Mucosa of rectum (tissue), 2 donors: ENCODE results near the gene KCNH2.

Experiments used
- H3K27ac ChIP-seq, 2 donors: one replicate each; pipeline ENCODE4 v1.7.0; 2013; ENCODE audit warnings: inconsistent platforms in 2 of 2, low read depth in 2 of 2, low read length in 2 of 2
- H3K27me3 ChIP-seq, 2 donors: one replicate each; pipeline ENCODE4 v1.7.0; 2013; ENCODE audit warnings: low read length in 2 of 2; ENCODE audit not compliant: control insufficient read depth in 2 of 2, insufficient read depth in 2 of 2
- H3K36me3 ChIP-seq, 2 donors: one replicate each; pipeline ENCODE4 v1.7.0; 2013; ENCODE audit warnings: low read length in 2 of 2; ENCODE audit not compliant: control insufficient read depth in 2 of 2, insufficient read depth in 2 of 2
- H3K4me1 ChIP-seq, 2 donors: one replicate each; pipeline ENCODE4 v1.7.0; 2013; ENCODE audit warnings: low read length in 2 of 2, mild to moderate bottlenecking in 1 of 2; ENCODE audit not compliant: control insufficient read depth in 2 of 2, insufficient read depth in 2 of 2
- H3K4me3 ChIP-seq, 2 donors: one replicate each; pipeline ENCODE4 v1.7.0; 2013; ENCODE audit warnings: low read length in 2 of 2
- H3K9ac ChIP-seq, 2 donors: one replicate each; pipeline ENCODE4 v1.7.0; 2013; ENCODE audit warnings: low read length in 2 of 2, low read depth in 1 of 2, mild to moderate bottlenecking in 1 of 2
- H3K9me3 ChIP-seq, 2 donors: one replicate each; pipeline ENCODE4 v1.7.0; 2013; ENCODE audit warnings: low read length in 2 of 2; ENCODE audit not compliant: control insufficient read depth in 2 of 2
- donor health status: healthy.
- donor health status: Normal muscosa, but diverticular disease.

The KCNH2 gene

DNA sequence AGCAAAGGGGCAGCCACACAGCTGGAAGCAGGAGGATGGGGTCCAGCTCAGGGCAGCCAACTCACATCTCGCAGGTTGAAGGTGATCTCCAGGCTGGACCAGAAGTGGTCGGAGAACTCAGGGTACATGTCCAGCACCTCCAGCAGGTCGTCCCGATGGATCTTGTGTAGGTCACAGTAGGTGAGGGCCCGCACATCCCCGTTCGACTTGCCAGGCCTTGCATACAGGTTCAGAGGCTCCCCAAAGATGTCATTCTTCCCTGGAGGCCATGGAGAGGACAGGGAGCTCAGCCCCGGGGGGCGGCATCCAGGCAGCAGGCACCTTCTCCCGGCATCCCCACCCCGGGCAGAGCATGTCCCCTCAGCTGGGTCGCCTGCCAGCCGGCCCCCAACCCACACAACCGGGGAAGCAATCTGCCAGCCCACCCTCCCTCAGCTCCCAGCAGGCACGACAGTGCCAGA, 29.3 kb downstream of the KCNH2 start:
- Histone ChIP-seq H3K4me3 (no peak overlapping the region), H3K4me1 (no peaks in the 10 kb centered on the region), H3K9ac (no peak overlapping the region), H3K9me3 (no peaks in the 10 kb centered on the region), H3K36me3 (no peaks in the 10 kb centered on the region), H3K27ac (no peak overlapping the region), H3K27me3 (peaks cover 0 to 9% of the 10 kb centered on the region in 2 donors)

DNA sequence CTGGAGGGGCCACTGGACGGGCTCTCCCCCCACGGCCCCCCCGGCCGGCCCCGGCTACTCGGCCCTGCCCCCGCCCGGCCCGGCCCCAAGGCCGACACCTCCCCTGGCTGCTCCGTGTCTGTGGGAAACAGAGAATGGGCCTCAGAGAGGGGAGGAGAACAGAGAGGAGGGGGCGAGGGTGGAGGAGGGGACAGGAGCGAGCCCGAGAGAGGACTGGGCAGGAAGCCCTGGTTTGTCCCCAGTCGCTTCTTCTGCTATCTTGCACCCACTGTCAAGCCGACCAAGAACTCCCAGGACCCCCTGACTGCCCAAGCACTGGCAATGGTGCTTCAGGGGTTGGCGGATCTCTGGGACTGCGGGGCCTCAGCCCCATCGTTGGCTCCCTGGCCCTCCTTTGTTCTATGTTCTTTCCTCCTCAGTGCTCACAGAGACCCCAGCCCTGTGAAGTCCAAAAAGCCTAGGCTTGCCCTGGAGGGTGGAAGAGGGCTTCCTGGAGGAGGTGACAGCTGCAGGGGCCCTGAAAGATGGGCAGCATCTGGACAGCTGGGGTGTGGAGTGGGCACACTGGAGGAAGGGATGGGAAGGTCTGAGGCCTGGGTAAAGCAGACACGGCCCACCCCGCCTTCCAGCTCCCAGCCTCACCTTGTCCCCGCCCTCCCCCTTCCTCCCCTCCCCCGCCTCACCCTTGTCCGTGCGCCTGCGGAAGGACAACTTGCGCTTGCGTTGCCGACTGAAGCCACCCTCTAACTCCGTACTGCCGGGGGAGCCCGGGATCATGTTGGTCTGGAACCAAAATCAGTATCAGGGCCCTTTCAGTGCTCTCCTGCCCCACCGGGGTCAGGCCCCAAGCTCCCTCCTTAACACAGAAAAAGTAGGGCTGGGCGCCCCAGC, 30.1 kb downstream of the KCNH2 start:
- H3K9ac ChIP-seq, result no peak overlapping the region

DNA sequence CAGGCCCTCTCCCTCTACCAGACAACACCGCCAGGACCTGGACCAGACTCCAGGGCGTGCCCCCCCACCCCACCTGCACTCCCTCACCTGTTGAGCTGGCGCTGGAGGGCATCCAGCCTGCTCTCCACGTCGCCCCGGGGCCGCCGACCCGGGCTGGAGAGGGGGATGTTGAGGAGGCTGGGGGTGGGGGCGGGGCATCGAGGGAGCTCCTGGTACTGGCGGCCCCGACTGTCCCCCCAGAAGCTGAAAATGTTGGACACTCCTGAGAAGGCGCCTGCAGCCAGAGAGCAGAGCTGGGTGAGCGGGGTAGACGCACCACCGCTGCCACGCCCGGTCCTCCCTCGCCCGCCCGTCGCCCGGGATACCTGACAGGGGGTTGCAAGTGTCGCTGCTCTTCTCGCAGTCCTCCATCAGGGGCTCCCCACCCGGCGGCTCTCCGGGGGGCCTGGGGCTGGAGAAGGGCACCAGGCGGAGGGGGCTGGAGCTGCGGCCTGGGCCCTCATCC, 30.8 kb downstream of the KCNH2 start:
- H3K36me3 ChIP-seq, result no peaks in the 10 kb centered on the region
- H3K9me3 ChIP-seq, result no peaks in the 10 kb centered on the region
- peaks cover 0 to under 1% of the 10 kb centered on the region in 2 donors for H3K4me1 ChIP-seq
- H3K4me3 ChIP-seq, result no peak overlapping the region
- H3K27ac ChIP-seq, result no peak overlapping the region
- no peak overlapping the region for H3K9ac ChIP-seq
- H3K27me3 ChIP-seq, result peaks cover 0 to 9% of the 10 kb centered on the region in 2 donors

More for the DNA sequence above, 30.1 kb downstream of the KCNH2 start:
- H3K36me3 ChIP-seq, result no peaks in the 10 kb centered on the region
- peaks cover 0 to 9% of the 10 kb centered on the region in 2 donors for H3K27me3 ChIP-seq
- no peak overlapping the region for H3K27ac ChIP-seq
- H3K4me1 ChIP-seq, result no peaks in the 10 kb centered on the region
- H3K4me3 ChIP-seq, result no peak overlapping the region
- H3K9me3 ChIP-seq, result no peaks in the 10 kb centered on the region

DNA sequence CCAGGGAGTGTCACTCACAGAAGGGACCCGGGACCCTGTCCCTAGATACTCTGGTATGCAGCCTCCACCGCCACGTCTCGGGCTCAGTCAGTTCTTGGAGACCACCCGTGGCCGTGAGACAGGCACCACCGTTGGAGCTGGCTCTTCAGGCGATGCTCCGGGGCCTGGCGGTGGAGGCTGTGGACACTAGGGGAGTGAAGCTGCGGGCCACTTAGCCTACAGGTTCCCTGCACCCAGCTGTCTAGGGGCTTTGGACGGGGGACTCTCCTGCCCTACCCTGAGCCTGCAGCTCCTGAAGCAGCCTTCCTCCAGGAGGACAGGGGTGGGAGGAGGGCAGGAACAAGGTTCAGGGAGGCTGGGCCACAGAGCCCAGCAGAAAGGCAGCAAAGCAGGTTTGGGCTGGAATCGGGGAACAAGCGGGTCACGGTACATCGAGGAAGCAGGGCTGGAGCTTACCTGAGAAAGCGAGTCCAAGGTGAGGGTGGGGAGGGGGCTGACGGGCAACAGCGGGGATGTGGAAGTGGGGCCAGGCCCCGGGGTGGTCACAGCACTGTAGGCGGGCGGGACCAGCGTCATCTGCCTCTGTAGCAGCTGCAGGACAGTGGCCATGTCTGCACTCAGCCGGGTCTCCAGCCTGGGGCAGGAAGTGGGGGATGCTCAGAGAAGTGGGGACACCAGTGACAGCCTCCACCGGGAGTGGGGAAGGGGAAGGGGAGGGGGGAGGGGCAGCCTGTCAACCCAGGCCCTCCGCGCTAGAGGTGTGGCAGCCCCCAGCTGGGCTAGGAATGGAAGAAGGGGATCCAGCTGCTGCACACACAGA, 31.5 kb downstream of the KCNH2 start:
- H3K4me3 ChIP-seq, result no peak overlapping the region
- no peaks in the 10 kb centered on the region for H3K36me3 ChIP-seq
- H3K9me3 ChIP-seq, result no peaks in the 10 kb centered on the region
- peaks cover 4 to 6% of the 10 kb centered on the region in 2 donors for H3K4me1 ChIP-seq
- peak overlapping the region in 1 of 2 donors; percentile 3 for H3K27ac ChIP-seq
- H3K9ac ChIP-seq, result no peak overlapping the region
- peaks cover 0 to 9% of the 10 kb centered on the region in 2 donors for H3K27me3 ChIP-seq

DNA sequence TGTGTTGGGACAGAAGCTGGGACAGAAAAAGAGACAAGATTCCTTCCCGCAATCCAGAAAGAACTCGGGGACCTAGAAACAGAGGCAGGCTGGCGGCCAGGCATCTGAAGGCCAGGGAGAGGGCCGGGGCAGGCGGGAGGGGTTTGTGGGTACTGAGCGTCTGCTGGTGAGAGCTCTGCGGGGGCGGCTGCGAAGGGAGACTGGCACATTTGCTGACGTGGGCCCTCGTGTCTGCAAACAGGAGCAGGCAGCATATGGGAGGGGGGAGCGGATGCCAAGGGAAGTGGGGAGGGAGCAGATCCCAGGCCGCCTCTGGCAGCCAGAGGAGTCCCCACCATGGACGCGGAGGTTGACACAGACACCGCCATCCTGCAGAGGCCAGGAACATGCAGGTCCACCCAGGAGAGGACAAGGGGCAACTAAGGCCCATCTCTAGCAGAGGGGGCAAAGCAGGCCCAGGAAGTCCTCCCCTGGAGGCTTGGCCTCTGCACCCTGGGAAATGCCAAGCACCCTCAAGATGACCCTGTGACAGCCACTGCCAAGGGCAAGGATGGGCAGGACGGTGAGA, 32.2 kb downstream of the KCNH2 start:
- H3K27me3 ChIP-seq, result peaks cover 0 to 9% of the 10 kb centered on the region in 2 donors
- peaks cover 4 to 6% of the 10 kb centered on the region in 2 donors for H3K4me1 ChIP-seq
- no peak overlapping the region for H3K9ac ChIP-seq
- no peak overlapping the region for H3K4me3 ChIP-seq
- H3K9me3 ChIP-seq, result no peaks in the 10 kb centered on the region
- peak overlapping the region in 1 of 2 donors; percentile 3 for H3K27ac ChIP-seq
- no peaks in the 10 kb centered on the region for H3K36me3 ChIP-seq

DNA sequence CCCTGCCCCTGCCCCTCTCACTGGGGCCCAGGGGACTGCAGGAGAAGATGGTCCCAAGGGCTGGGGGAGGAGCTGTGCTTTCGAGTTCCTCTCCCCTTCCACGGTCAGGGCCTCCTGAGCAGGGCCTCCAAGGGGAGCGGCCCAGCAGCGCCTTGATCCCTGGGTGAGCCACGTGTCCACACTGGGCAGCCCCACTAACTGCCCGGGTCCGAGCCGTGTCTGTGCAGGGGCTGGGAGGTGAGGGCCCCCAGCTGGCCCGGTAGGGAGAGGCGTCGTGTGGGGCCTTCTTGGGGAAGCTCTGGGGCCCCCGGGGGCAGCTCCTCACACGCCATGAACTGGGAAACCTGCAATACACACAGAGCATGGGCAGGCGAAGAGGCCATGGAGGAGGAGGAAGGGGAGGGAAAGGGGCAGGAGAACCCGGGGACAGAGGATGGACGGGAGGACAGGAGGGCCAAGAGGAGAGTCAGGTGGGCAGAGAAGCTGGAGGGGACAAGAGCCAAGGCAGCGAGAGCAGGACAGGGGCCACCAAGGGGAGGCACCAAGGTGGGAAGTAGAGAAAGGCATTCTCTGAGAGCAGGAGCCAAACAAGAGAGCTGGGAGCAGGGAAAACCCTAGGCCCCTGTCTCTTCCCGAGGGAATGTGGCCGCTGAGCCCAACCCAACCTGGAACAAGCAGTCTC, 32.8 kb downstream of the KCNH2 start:
- H3K27me3 ChIP-seq, result peaks cover 0 to 9% of the 10 kb centered on the region in 2 donors
- no peak overlapping the region for H3K9ac ChIP-seq
- H3K4me3 ChIP-seq, result no peak overlapping the region
- H3K27ac ChIP-seq, result peak overlapping the region in 1 of 2 donors; percentile 23
- H3K9me3 ChIP-seq, result no peaks in the 10 kb centered on the region
- H3K4me1 ChIP-seq, result peaks cover 4 to 6% of the 10 kb centered on the region in 2 donors
- no peaks in the 10 kb centered on the region for H3K36me3 ChIP-seq

DNA sequence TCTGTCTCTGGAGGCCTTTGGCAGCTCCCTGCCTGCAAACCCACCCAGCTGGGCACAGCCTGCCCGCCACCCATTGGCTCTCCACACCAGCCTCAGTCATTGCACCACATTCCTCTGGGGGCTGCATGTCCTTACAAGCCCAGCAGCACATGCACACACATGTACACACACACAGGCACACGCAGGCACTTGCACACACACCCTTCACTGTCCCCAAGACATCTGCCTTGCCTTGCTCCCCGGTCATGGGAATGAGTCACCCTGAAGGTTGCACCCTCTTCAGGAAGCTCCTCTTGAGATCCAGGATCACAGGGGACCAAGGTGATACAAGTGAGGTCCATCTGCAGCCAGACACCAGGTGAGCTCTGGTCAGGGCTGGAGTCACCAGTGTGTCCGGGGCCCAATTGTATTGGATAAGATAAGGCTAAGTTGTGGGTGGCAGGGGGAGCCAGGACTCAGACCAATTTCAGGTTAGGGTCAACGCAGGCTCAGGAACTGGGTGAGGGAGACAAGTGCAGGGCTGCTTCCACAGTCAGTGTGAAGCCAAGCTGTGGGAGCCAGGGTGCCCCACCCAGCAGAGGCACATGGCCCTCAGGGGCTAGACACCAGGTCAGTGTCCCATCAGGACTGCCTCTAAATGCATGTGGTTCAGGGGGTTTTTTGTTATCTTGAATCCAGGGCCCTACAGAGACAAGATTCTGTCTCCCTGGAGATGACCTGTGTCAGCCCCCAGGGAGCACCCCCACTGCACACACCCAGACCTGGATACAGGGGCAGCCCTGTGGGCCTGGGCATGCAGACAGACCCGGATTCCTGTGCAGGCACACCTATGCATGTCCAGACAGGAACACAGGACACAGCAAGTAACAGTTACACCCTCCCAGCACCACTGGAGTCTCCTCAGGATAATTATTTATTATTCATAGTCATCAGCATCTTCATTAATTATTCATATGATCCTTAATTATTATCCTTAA, 33.8 kb downstream of the KCNH2 start:
- Histone ChIP-seq H3K4me3 (no peak overlapping the region), H3K27ac (no peak overlapping the region), H3K9ac (no peak overlapping the region), H3K9me3 (no peaks in the 10 kb centered on the region), H3K4me1 (peaks cover 4 to 6% of the 10 kb centered on the region in 2 donors), H3K36me3 (no peaks in the 10 kb centered on the region), H3K27me3 (peaks cover 0 to 9% of the 10 kb centered on the region in 2 donors)

DNA sequence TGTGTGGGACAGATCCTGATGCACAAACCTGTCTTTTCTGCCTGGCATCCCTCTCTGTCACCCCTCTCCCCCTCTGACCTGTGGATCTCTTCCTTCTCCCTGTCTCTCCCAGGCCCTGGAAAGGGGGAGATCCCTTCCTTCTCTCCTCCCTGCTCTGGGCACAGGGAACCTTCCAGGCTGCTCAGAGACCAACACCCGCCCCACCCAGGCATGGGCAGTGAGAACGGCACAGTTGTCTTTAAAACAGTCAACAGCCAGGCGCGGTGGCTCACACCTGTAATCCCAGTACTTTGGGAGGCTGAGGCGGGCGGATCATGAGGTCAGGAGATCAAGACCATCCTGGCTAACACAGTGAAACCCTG, 34.7 kb downstream of the KCNH2 start:
- Histone ChIP-seq H3K9ac (no peak overlapping the region), H3K27me3 (peaks cover 0 to 9% of the 10 kb centered on the region in 2 donors), H3K9me3 (no peaks in the 10 kb centered on the region), H3K27ac (no peak overlapping the region), H3K36me3 (no peaks in the 10 kb centered on the region), H3K4me3 (no peak overlapping the region), H3K4me1 (peaks cover 4 to 6% of the 10 kb centered on the region in 2 donors)
